HG03575 (cell line): Measurements from ENCODE around the gene AGR2.

ENCODE experiments used
- ATAC-seq: cut with Tn5 transposase; IDR thresholded peaks from one replicate; pipeline ENCODE4 v1.9.1; 2021; ENCODE audit not compliant: unreplicated experiment, insufficient number of reproducible peaks, low FRiP score; ENCODE audit errors: extremely low read depth

Gene AGR2

GRCh38 chr7:16816824-16817223, 12.0 kb upstream of the AGR2 start:
- ATAC-seq: no peak

DNA sequence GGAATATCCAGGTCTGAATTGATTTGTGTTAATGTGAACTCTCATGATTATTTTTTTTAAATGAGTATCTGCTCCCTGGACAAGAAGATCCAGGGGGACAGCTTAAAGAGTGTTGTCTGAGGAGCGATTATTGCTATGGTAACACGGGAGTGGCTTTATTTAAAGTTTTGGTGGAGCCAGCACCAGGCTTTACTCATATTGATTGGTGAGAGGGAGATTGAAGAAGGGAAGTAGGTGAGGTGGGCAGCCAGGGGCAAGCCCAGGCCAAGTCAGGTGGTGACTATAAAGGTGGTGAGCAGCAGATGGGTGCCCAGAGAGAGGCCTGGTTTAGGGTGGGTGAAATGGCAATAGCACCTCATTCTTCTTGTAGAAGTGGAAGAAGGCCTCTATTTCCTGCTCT, 10.2 kb upstream of the AGR2 start:
- ATAC-seq: no peak

DNA sequence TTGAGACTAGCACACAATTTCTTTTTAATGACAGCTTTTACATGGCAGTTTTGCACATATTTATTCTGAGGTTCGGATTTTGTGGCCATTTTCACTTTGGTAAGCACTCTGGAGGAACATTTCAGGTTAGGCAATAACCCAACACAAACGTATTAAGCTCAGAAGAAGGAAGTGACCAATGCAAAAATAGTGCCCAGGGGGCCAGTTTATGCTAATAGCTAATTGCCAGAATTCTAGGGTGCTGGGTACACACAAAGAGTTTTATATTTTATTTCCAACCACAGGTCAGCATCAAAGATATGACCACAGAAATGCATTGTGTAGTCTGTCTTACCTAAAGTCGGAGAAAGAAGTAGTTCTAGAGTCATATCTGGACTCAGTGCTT, 8.4 kb upstream of the AGR2 start:
- no peak for ATAC-seq

DNA sequence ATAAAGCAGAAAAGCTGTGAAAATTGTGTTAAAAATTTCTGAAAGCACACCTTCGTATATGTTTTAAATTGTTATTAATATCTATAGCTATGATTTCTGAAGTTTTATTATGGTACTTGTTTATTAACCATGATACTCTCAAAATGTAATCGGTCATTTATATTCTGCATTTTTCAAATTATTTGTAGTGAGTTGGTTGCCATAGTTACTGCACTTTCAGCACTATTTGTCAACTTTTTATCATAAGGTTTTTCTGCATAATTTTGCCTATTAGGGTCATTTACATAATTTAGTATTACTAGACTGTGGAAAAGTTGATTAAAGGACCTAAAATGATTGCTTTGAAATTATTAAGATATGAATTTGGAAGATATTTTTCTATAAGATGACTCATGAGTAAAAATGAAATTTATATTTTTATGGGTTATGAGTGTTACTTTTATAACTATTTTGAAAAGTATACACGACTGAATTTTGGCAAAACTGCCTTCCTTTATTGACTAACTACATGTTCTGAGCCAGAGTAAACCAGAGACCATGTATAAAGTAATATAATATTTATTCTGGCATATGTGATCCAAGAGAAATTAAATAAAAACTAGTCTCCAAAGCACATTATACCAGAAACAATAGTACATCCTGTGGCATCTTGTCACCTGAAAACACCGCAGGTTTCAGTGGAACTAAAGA, 7.9 kb upstream of the AGR2 start:
- ATAC-seq: no peak

GRCh38 chr7:16811551-16811950, 6.8 kb upstream of the AGR2 start:
- no peak for ATAC-seq

- ATAC-seq: no peak
These were observed 5.8 kb upstream of the AGR2 start for GRCh38 chr7:16810573-16810972.

- no peak for ATAC-seq
These were observed 5.3 kb upstream of the AGR2 start for GRCh38 chr7:16810112-16810511.

GRCh38 chr7:16805441-16805840, 642 bp upstream of the AGR2 start:
- ATAC-seq: no peak

GRCh38 chr7:16803881-16804673, 722 bp downstream of the AGR2 start:
- no peak for ATAC-seq

DNA sequence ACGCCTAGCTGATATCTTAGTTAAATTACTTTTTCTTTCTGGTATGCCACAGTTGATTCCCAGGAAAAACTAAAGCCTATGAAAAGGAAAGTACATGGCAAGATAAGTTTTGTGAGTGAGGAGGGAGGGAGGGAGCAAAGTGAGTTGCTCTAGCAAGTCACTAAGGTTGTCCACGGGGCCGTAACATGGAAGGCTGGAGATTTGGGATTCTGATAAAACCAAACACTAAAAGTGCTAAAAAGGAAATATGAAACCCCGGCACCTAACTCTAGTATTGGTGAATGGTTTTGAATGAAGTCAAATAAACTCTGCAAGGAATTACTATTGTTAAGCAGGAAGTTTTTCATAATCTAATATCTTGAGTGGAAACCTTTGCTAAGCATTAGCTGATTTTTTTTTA, 1.7 kb downstream of the AGR2 start:
- ATAC-seq: no peak

GRCh38 chr7:16801579-16801978, 3.2 kb downstream of the AGR2 start:
- ATAC-seq: no peak

DNA sequence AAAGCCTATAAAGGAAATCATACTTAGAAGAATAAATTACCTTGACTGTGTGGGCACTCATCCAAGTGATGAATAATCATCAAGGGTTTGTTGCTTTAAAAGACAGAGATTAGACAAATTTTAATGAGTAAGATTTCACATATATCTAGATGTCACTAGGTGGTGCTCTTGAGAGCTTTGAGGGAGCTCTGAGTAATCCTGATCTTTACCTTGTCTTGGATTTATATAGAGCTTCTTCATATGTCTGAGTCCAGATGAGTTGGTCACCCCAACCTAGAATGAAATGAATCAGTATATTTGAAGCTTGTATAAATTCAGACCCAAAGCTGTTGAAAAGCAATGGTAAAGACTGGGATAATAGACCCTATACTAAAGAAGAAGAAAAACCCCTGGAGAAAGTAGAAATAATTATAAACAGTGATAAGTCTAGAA, 3.7 kb downstream of the AGR2 start:
- ATAC-seq: no peak

DNA sequence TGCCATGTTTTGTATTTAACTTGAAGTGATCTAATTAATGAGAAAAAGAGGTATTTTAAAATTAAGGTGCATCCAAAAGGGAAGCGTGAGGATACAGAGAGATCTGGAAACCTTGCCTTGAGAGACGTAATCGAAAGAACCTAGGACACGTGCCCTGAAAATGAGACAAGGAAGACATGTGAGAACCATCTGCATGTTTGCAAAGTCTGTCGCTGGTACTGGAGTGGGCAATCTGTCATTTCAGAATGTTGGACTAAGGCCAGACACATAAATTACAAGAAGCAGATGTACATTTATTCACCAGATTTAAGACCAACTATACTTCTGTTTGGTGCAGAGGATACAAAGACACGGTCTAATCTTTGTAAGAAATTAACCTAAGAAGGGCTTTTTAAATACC, 9.2 kb downstream of the AGR2 start:
- no peak for ATAC-seq

DNA sequence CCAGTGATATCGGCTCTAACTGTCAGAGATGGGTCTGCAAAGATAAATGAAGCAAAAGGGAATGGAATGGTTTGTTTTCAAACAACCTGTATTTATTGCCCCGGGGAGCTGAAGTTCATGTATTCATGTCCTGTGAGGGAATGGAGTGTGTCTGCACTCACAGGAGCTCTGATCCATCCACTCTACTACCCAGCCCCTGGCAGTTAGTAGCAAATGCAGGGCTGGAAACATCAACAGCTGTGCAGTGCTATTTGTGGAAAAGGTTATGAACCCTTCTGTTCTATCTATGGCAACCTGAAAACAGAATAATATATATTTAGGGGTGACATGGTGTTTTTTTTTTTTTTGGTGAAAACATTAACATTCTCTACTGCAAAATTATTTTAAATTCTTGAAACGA, 9.8 kb downstream of the AGR2 start:
- ATAC-seq: no peak

- ATAC-seq: no peak
These were observed 12.7 kb downstream of the AGR2 start for GRCh38 chr7:16791905-16792698.

- ATAC-seq: no peak
These were observed 13.7 kb downstream of the AGR2 start for GRCh38 chr7:16791071-16791470.

DNA sequence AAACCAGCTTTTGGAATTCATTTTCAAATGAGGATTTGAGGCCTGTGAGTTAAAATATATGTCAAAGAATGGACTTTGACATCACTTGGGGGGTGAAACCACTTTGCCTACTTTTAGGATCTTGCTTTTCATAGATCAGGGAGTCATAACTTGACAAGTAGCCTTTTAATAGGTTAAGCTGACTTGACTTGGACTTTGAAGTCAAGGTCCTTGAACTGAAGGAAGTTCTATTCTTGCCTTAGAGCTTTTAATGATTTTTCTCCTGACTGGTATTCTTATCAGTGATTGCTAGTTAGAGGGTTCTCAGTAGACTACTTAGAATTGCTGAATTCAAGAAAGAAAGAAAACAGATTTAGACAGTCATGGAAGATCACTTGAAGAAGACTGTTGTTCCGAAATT, 17.7 kb downstream of the AGR2 start:
- no peak for ATAC-seq

GRCh38 chr7:16786257-16786656, 18.5 kb downstream of the AGR2 start:
- ATAC-seq: no peak

DNA sequence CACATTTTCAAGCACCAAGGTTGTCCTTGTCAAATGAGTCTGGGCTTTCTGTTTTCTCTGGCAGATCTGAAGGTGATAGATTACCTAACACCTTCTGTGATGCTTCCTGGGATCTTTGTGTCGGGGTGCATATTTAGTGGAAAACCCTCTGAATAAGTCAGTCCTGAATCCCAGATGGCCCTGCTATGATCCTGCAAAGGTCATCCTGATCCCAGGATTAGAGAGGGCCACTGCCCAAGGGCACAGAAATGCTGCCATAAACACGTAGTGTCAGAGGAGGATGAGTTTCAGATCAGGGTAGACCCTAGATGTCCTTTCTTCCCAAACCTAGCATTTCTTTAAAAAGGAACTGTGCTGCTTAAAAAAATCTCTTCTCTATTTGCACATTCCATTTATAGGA, 19.0 kb downstream of the AGR2 start:
- ATAC-seq: no peak

- ATAC-seq: no peak
These were observed 19.5 kb downstream of the AGR2 start for GRCh38 chr7:16785321-16785720.
